Measurements from ENCODE around the gene VENTX. TPM values are rescaled to one million over a fixed set of nuclear protein-coding genes. Genes with fewer than 3 reads are reported as not detected.

Gene VENTX
- total RNA-seq, 1 experiment from 2014 or later: 25.0 TPM

DNA sequence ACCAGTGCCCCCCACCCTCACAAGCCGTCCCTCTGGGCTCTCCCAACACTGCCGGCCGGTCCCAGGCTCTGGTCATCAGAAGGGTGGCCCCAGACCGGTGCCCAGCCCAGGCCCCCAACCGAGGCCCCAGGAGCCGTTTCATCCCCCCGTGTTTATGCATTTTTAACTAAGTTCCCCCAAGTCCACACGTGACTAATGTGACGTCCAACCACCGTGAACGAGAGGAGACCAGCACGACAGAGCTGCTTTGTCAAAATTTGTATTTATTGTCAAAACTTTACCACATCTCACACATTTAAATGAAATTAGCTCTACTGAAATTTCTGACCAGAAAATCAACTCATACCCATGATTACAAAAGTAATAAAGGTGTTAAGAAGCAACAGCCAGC is 8.6 kb downstream of the VENTX start:
- Histone ChIP-seq H3K27me3 (ENCODE audit: control insufficient read depth, insufficient read depth, low read length) (no peaks in the 10 kb centered on the region), H3K36me3 (replicated peaks; ENCODE audit: control insufficient read depth, insufficient read depth, low read length) (no peaks in the 10 kb centered on the region; the same call in 1 of the 2 replicates), H3K4me3 (ENCODE audit: insufficient read depth, low read depth, low read length) (no peak overlapping the region)
- no peak for DNase-seq

DNA sequence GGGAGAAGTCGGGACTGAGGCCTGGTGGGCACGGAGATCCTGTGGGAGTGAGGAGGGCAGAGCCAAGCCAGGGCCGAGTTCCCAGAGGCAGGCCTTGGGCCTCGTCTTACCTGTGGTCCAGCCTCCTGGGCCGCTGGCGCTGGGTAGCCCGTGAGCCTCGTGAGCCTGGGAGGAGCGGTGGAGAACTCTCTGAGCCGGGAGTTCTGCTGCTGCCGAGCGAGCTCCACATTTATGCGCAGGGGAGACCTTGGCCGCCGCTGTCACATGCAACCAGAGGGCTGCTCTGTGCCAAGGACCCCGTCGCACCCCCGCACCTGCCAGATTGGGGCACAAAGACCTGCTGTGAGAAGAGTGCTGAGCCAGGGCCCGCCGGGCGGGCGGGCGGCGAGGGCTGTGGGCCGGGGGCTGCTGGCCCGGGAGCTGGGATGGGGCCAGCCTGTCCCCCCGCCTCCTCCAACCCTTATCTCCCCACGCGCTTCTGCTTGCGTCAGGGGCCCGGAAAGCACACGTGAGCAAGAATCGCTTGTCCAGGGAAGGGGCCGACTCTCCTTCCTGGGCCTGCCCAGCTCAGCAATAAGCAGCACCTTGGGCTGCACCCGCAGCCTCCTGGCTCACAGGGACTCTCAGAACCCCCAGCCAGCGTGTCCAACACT is 10.2 kb downstream of the VENTX start:
- DNase-seq: peak; percentile 82
- Histone ChIP-seq H3K4me3 (ENCODE audit: insufficient read depth, low read depth, low read length) (no peak overlapping the region), H3K27me3 (ENCODE audit: control insufficient read depth, insufficient read depth, low read length) (no peaks in the 10 kb centered on the region), H3K36me3 (replicated peaks; ENCODE audit: control insufficient read depth, insufficient read depth, low read length) (no peaks in the 10 kb centered on the region)

DNA sequence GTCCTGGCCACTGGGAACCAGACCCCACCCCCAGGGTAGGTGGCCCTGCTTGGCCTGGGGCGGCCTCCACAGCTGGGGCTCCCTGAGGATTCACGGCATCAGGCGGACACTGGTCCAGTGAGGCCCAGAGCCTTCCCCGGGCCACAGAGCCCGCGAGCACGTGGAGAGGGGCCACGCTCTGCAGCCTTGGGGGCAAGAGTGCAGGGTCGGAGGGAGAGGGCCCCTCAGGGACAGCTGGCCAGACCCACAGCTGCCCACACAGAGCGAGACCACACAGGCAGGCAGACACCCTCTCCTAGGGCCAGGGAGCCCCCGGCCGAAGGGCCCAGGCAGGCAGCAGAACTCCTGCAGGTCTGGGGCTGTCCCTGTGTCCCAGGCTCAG is 10.7 kb downstream of the VENTX start:
- DNase-seq: no peak
- no peak overlapping the region for H3K4me3 ChIP-seq (ENCODE audit: insufficient read depth, low read depth, low read length)
- no peaks in the 10 kb centered on the region for H3K27me3 ChIP-seq (ENCODE audit: control insufficient read depth, insufficient read depth, low read length)
- H3K36me3 ChIP-seq (replicated peaks; ENCODE audit: control insufficient read depth, insufficient read depth, low read length): no peaks in the 10 kb centered on the region

DNA sequence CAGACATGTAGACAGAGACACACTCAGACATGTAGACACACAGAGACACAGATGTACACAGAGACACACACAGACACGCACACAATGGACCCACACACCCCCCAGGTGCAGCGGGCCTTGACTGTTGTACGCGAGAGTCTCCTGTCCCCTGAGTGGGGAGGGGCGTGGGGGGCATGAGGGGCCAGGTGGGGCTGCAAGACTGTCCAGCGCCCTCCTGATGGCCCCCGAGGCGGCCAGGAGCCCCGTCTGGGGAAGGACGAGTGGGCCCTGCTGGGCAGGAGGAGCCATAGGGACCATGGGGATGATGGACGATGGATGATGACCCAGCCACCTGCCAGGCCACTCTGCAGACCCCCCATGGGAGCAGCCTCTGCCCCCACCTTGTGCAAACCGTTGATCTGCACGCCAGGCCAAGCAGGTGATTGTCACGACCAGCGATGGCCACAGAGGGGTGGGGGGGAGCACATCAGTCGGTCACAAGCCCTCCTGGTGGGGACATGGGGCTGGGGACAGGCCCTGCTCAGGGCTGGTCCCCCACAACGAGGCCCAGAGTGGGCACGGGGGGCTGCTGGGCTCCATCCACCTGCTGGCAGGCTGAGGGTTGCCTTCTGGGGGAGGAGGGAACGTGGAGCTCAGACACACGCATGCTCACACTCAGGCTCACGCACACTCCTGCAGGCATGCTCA is 11.6 kb downstream of the VENTX start:
- DNase-seq: no peak
- H3K36me3 ChIP-seq (replicated peaks; ENCODE audit: control insufficient read depth, insufficient read depth, low read length): no peaks in the 10 kb centered on the region
- H3K4me3 ChIP-seq (ENCODE audit: insufficient read depth, low read depth, low read length): no peak overlapping the region
- H3K27me3 ChIP-seq (ENCODE audit: control insufficient read depth, insufficient read depth, low read length): no peaks in the 10 kb centered on the region

DNA sequence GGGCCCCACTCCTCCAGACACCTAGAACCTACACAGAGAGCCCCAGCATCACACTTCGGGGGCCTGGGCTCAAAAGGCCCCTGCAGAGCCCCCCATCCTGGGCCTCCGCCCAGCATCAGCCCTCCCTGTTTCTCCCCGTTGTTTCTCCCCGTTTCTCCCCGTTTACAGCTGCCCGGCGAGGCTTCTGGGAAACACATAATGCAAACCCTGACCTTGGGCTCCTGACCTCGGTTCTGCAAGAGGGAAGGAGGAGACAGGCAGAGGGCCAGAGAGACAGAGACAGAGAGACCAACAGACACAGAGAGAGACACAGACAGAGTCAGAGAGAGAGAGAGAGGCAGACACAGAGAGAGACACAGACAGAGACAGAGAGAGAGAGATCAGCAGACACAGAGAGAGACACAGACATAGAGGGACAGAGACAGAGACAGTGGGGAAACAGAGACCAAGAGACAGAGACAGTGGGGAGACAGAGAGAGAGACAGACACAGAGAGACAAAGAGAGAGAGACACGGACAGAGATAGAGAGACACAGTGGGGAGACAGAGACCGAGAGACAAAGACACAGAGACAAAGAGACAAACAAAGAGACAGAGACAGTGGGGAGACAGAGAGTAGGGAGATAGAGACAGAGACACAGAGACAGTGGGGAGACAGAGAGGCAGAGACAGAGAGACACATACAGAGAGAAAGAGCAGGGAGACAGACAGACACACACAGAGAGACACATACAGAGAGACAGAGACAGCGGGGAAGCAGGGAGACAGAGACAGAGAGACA is 12.5 kb downstream of the VENTX start:
- DNase-seq: no peak
- Histone ChIP-seq H3K27me3 (ENCODE audit: control insufficient read depth, insufficient read depth, low read length) (no peaks in the 10 kb centered on the region), H3K4me3 (ENCODE audit: insufficient read depth, low read depth, low read length) (no peak overlapping the region)

DNA sequence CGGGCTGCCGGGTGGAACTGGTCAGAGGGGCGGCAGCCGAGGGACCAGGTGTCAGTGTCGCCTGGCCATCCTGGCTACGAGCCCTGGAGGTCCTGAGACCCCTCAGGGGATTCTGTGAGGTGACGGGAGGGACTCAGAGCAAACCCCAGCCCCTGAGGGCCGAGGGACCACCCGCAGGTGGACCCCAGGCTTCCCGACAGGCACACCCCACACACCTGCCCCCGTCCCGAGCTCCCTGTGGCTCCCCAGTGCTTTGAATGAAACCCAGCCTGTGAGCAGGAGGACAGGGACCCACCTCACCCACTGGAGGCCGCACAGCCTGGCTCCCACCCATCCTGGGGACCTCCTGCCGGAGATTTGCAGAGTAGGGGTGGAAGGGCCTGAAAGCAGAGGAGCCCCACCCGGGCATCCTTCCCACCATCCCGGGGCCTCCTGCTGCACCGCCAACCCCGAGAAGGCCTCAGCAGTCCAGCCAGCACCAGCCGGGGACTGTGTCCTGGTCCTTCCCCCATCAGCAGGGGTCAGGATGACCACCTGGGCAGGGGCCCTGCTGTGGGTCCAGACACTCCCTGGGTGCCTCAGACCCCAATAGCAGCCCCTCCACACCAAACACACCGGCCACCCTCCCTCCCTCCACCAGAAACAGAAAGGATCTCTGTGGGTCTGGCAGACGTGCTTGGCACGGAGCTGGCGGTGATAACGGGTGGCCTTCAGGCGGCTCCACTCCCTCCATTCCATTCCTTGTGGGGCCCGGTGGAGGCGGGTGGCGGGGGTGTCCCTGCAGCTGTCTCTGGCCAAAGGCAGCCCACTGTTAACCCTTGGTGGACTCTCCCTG is 13.9 kb downstream of the VENTX start:
- Histone ChIP-seq H3K4me3 (ENCODE audit: insufficient read depth, low read depth, low read length) (no peak overlapping the region), H3K27me3 (ENCODE audit: control insufficient read depth, insufficient read depth, low read length) (no peaks in the 10 kb centered on the region), H3K36me3 (replicated peaks; ENCODE audit: control insufficient read depth, insufficient read depth, low read length) (no peaks in the 10 kb centered on the region)
- DNase-seq: no peak

More for the DNA sequence above, 12.5 kb downstream of the VENTX start:
- H3K36me3 ChIP-seq (replicated peaks; ENCODE audit: control insufficient read depth, insufficient read depth, low read length): no peaks in the 10 kb centered on the region

DNA sequence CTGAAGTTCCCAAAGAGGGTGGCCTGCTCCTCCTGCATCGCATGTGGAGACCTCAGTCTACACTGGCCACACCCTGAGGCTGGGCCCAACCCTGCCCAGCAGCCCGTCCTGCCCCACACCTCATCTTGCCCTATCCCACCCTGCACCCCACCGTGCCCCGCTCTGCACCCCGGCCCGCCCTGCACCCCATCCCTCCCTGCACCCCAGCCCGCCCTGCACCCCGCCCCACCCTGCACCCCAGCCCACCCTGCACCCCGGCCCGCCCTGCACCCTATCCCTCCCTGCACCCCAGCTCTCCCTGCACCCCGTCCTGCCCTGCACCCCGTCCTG is 14.5 kb downstream of the VENTX start:
- no peak overlapping the region for H3K4me3 ChIP-seq (ENCODE audit: insufficient read depth, low read depth, low read length)
- H3K27me3 ChIP-seq (ENCODE audit: control insufficient read depth, insufficient read depth, low read length): no peaks in the 10 kb centered on the region
- no peaks in the 10 kb centered on the region for H3K36me3 ChIP-seq (replicated peaks; ENCODE audit: control insufficient read depth, insufficient read depth, low read length)
- DNase-seq: no peak

DNA sequence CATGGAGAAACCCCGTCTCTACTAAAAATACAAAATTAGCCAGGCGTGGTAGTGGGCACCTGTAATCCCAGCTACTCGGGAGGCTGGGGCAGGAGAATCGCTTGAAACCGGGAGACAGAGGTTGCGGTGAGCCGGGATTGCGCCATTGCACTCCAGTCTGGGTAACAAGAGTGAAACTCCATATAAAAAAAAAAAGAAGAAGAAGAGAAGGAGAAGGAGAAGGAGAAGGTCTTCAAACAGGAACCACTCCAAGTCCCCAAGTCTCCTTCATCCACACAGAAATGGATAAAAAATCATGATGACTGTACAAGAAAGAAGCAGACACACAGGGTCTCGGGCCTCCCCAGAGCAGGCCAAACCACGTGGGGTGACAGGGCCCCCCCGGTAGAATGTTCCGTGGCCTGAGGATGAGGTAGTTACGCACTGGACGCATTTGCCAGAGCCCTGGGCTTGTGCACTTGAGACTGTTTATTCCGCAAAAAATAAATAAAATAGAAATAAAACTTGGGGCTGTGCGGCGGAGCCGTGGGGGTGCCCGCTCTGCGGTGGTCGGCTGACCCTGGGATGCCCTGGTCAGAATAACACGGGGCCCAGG is 15.8 kb downstream of the VENTX start:
- no peak for DNase-seq
- no peak overlapping the region for H3K4me3 ChIP-seq (ENCODE audit: insufficient read depth, low read depth, low read length)
- H3K27me3 ChIP-seq (ENCODE audit: control insufficient read depth, insufficient read depth, low read length): no peaks in the 10 kb centered on the region
- no peaks in the 10 kb centered on the region for H3K36me3 ChIP-seq (replicated peaks; ENCODE audit: control insufficient read depth, insufficient read depth, low read length)

DNA sequence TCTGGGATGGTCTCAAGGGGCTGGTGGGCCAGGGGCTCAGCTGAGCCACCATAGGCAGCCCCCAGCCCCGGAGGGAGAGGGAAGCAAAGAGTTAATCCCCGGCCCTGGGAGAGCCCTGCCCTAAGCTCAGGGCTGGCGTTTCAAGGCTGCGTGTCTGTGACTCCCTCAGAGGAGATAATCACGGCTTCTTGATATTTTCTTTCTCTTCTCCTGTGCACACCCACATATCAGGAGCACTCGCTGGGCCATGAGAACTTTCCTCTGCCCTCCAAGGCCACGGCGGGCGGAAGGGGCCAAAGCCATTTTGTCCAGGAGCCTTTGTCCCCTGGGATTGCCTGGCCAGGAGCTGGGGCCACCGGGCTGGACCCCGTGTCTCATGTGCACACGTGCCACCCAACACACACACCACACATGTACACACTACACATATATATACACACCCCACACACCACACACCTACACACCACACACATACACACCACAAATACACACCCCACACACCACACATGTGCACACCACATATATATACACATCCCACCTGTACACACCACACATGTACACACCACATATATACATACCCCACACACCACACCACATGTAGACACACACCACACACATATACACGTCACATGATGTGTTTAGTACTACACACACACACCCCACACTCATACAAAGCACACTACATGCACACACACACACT is 16.9 kb downstream of the VENTX start:
- Histone ChIP-seq H3K27me3 (ENCODE audit: control insufficient read depth, insufficient read depth, low read length) (no peaks in the 10 kb centered on the region), H3K4me3 (ENCODE audit: insufficient read depth, low read depth, low read length) (no peak overlapping the region), H3K36me3 (replicated peaks; ENCODE audit: control insufficient read depth, insufficient read depth, low read length) (no peaks in the 10 kb centered on the region)
- no peak for DNase-seq

DNA sequence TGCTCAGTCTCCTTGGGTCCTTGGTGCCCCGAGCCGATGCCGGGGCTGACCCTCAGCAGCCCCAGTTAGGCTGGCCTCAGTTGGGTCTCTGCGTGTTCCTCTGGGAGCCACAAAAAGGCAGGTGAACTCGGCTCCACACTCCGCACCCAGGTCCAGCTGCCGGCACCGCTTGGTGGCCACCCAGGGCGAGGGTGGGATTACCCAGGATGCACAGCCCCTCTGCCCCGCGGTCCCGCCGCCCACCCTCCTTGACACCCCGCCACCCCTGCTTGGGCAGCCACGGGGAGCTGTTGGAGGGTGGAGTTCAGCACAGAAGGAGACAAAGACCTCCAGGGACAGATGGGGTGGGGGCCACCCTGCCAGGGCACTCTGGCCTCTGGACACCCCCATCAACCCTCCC is 17.7 kb downstream of the VENTX start:
- no peaks in the 10 kb centered on the region for H3K36me3 ChIP-seq (replicated peaks; ENCODE audit: control insufficient read depth, insufficient read depth, low read length)
- H3K27me3 ChIP-seq (ENCODE audit: control insufficient read depth, insufficient read depth, low read length): no peaks in the 10 kb centered on the region
- no peak for DNase-seq
- no peak overlapping the region for H3K4me3 ChIP-seq (ENCODE audit: insufficient read depth, low read depth, low read length)

DNA sequence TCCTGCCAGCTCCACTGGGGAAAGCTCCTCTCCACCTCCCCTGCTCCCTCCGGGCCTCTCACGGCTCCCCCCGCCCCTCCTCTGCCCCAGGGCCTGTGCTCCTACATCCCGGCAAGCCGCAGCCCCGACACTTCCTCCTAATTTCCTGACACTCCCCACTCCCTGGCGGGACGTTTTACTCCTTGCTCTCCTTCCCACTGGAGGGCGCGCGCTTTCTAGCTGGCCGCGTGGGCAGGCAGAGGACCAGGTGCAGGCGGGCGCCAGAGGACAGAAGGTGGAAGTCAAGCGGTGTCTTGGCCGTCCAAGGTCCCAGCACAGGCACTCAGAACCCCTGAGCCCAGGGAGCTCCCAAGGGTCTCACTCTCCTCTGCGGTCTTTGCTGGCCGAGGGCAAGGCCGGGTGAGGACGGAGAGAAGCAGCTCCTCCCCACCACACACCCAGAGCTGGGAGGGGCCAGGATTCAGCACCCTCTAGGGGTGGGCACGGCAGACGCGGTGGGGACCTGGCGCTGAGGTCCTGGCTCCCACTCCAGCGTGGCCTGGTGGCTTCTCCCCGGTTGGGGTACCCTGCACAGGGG is 19.9 kb downstream of the VENTX start:
- Histone ChIP-seq H3K36me3 (replicated peaks; ENCODE audit: control insufficient read depth, insufficient read depth, low read length) (no peaks in the 10 kb centered on the region), H3K27me3 (ENCODE audit: control insufficient read depth, insufficient read depth, low read length) (peaks cover 4% of the 10 kb centered on the region), H3K4me3 (ENCODE audit: insufficient read depth, low read depth, low read length) (peak overlapping the region; percentile 34)
- peak; percentile 94 for DNase-seq

DNA sequence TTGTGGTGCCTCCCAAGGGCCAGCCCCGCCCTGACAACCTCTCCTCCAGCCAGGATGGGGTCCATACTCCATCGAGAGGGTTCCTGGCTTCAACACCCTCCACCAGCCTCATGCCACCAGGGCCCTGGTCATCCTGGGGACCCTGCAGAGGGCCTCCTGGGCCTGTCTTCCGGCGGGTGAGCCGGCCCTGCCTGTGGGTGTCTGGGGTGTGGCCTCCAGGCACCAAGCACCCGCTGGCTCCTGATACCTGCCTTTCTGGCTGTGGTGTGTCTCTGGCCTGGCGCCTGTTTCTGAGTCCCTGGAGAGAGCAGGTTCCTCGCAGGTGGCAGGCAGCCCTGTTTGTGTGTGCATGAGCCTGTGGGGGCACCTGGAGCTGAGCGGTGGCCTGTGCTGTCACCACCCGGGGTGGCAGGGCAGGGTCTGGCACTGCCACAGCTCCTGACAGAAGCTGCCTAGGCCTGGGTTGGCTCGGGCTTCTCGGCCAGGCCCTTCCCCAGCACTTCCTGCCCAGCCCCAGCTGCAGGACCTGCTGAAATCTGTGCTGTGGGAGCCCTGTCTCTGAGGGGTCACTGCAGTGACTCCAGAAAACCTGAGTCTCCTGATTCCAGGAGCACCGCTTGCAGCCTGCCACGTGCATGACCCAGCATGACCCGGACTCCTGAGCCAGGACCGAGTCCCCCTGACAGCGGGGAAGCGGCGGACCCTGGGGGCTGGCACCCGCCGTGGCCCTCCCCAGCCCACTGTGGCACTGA is 20.6 kb downstream of the VENTX start:
- peak; percentile 70 for DNase-seq
- Histone ChIP-seq H3K27me3 (ENCODE audit: control insufficient read depth, insufficient read depth, low read length) (peaks cover 9% of the 10 kb centered on the region), H3K4me3 (ENCODE audit: insufficient read depth, low read depth, low read length) (no peak overlapping the region), H3K36me3 (replicated peaks; ENCODE audit: control insufficient read depth, insufficient read depth, low read length) (no peaks in the 10 kb centered on the region)
